ENCODE measurements around the gene ADCY10. TPM values are rescaled to one million over a fixed set of nuclear protein-coding genes. Genes with fewer than 3 reads are reported as not detected.

The ADCY10 gene
- total RNA-seq, 2 donors from 2014 or later = 0.35 TPM; not detected in 1

GRCh38 chr1:167795810-167796740 is 117.9 kb downstream of the ADCY10 start:
- no peak for DNase-seq (ENCODE audit: low spot score)

GRCh38 chr1:167794043-167794442 is 119.9 kb downstream of the ADCY10 start:
- Histone ChIP-seq H3K27ac (no peak overlapping the region), H3K36me3 (no peaks in the 10 kb centered on the region), H3K9me3 (no peaks in the 10 kb centered on the region), H3K4me1 (peaks cover 0 to 37% of the 10 kb centered on the region in 2 donors), H3K27me3 (no peaks in the 10 kb centered on the region), H3K4me3 (no peak overlapping the region)
- no peak for TF ChIP-seq CTCF (IDR thresholded peaks at IDR 0.05)
- no peak for DNase-seq (ENCODE audit: low spot score)

More at GRCh38 chr1:167795810-167796740, 117.9 kb downstream of the ADCY10 start:
- Histone ChIP-seq H3K9me3 (no peaks in the 10 kb centered on the region), H3K27me3 (no peaks in the 10 kb centered on the region), H3K36me3 (no peaks in the 10 kb centered on the region), H3K4me3 (no peak overlapping the region), H3K4me1 (peaks cover 0 to 37% of the 10 kb centered on the region in 2 donors), H3K27ac (peak overlapping the region; percentile 44 to 64)
- no peak for TF ChIP-seq CTCF (IDR thresholded peaks at IDR 0.05)

GRCh38 chr1:167792188-167792565 is 121.8 kb downstream of the ADCY10 start:
- no peak overlapping the region for H3K4me3 ChIP-seq
- H3K27me3 ChIP-seq = no peaks in the 10 kb centered on the region
- no peaks in the 10 kb centered on the region for H3K36me3 ChIP-seq
- H3K27ac ChIP-seq = peak overlapping the region in 1 of 2 donors; percentile 24
- H3K9me3 ChIP-seq = no peaks in the 10 kb centered on the region
- TF ChIP-seq CTCF (IDR thresholded peaks at IDR 0.05) = no peak
- peaks cover 0 to 31% of the 10 kb centered on the region in 2 donors for H3K4me1 ChIP-seq
- DNase-seq (ENCODE audit: low spot score) = no peak

- peak; percentile 75 for DNase-seq (ENCODE audit: low spot score)
- TF ChIP-seq CTCF (IDR thresholded peaks at IDR 0.05) = no peak
- Histone ChIP-seq H3K4me1 (peaks cover 0 to 24% of the 10 kb centered on the region in 2 donors), H3K9me3 (no peaks in the 10 kb centered on the region), H3K27me3 (no peaks in the 10 kb centered on the region), H3K27ac (peak overlapping the region in 1 of 2 donors; percentile 24), H3K36me3 (no peaks in the 10 kb centered on the region), H3K4me3 (no peak overlapping the region)
Measured at GRCh38 chr1:167791281-167792187, 122.4 kb downstream of the ADCY10 start.

- TF ChIP-seq CTCF (IDR thresholded peaks at IDR 0.05) = no peak
- no peak for DNase-seq (ENCODE audit: low spot score)
- no peak overlapping the region for H3K27ac ChIP-seq
- H3K27me3 ChIP-seq = no peaks in the 10 kb centered on the region
- no peaks in the 10 kb centered on the region for H3K9me3 ChIP-seq
- peaks cover 0 to 10% of the 10 kb centered on the region in 2 donors for H3K4me1 ChIP-seq
- H3K36me3 ChIP-seq = no peaks in the 10 kb centered on the region
- H3K4me3 ChIP-seq = no peak overlapping the region
Measured at GRCh38 chr1:167790117-167790516, 123.8 kb downstream of the ADCY10 start.

Data from right atrium auricular region (tissue), 2 donors.